GM23338 (cell line): ENCODE measurements around the gene GJC2. TPM values are rescaled to one million over a fixed set of nuclear protein-coding genes. Genes with fewer than 3 reads are reported as not detected.
A peak's percentile ranks its signal among the peaks of the same experiment; 100 is the strongest.

Source experiments
- ATAC-seq: fragments of 200-7000 bp; cut with Tn5 transposase; 3 replicates; pipeline ENCODE4 v1.9.1; 2020
- DNase-seq: peaks from one replicate; pipeline ENCODE4 v3.0.0-alpha.2; 2015; ENCODE audit warnings: low spot score
- H2AFZ ChIP-seq: fragments of 200-600 bp; sonication (generic); 2 replicates; pipeline ENCODE4 v1.8.0; 2016; ENCODE audit warnings: antibody characterized with exemption, mild to moderate bottlenecking, moderate library complexity
- H3F3A ChIP-seq: fragments of 200-600 bp; sonication (generic); replicated peaks from 2 replicates; pipeline ENCODE4 v1.8.0; 2017; ENCODE audit warnings: antibody characterized with exemption, mixed run types, low read depth
- H3K27ac ChIP-seq: fragments of 200-600 bp; sonication (generic); 2 replicates; pipeline ENCODE4 v1.6.1; 2016; ENCODE audit warnings: low read depth
- H3K27me3 ChIP-seq: fragments of 200-600 bp; sonication (generic); 2 replicates; pipeline ENCODE4 v1.8.0; 2016; ENCODE audit warnings: mild to moderate bottlenecking, mixed run types, moderate library complexity; ENCODE audit not compliant: insufficient read depth
- H3K36me3 ChIP-seq: fragments of 200-600 bp; sonication (generic); 2 replicates; pipeline ENCODE4 v1.8.0; 2016; ENCODE audit warnings: mild to moderate bottlenecking; ENCODE audit not compliant: insufficient read depth
- H3K4me1 ChIP-seq: fragments of 200-600 bp; sonication (generic); 2 replicates; pipeline ENCODE4 v1.8.0; 2016; ENCODE audit warnings: mild to moderate bottlenecking, moderate library complexity; ENCODE audit not compliant: insufficient read depth
- H3K4me2 ChIP-seq: fragments of 200-600 bp; sonication (generic); 2 replicates; pipeline ENCODE4 v1.7.1; 2017; ENCODE audit warnings: mixed run types
- H3K4me3 ChIP-seq: fragments of 200-600 bp; sonication (generic); 2 replicates; pipeline ENCODE4 v1.6.1; 2016; ENCODE audit warnings: mixed run types
- H3K79me2 ChIP-seq: fragments of 200-600 bp; sonication (generic); replicated peaks from 2 replicates; pipeline ENCODE4 v1.8.0; 2017; ENCODE audit warnings: mild to moderate bottlenecking; ENCODE audit not compliant: insufficient read depth
- H3K9me2 ChIP-seq: fragments of 200-600 bp; sonication (generic); 2 replicates; pipeline ENCODE4 v1.8.0; 2017; ENCODE audit not compliant: insufficient read depth
- H4K20me1 ChIP-seq: fragments of 200-600 bp; sonication (generic); replicated peaks from 2 replicates; pipeline ENCODE4 v1.8.0; 2017; ENCODE audit warnings: mild to moderate bottlenecking; ENCODE audit not compliant: insufficient read depth
- H3K27ac Mint-ChIP-seq: 2 replicates; pipeline ENCODE4 v1.8.0; 2020; ENCODE audit warnings: inconsistent platforms, mild to moderate bottlenecking, moderate library complexity, mixed read lengths
- H3K27me3 Mint-ChIP-seq: 3 replicates; pipeline ENCODE4 v1.8.0; 2022; ENCODE audit warnings: low read depth, mild to moderate bottlenecking, moderate library complexity, mixed read lengths, inconsistent platforms; ENCODE audit not compliant: insufficient read depth, poor library complexity
- H3K36me3 Mint-ChIP-seq: 3 replicates; pipeline ENCODE4 v1.8.0; 2021; ENCODE audit warnings: low read depth, mild to moderate bottlenecking, inconsistent platforms, moderate library complexity, mixed read lengths
- H3K4me1 Mint-ChIP-seq: 3 replicates; pipeline ENCODE4 v1.8.0; 2020; ENCODE audit warnings: mild to moderate bottlenecking, inconsistent platforms, mixed read lengths
- H3K4me3 Mint-ChIP-seq: 3 replicates; pipeline ENCODE4 v1.8.0; 2021; ENCODE audit warnings: moderate library complexity, mild to moderate bottlenecking, inconsistent platforms, mixed read lengths
- H3K9me3 Mint-ChIP-seq: 3 replicates; pipeline ENCODE4 v1.8.0; 2020; ENCODE audit warnings: moderate library complexity, mild to moderate bottlenecking, inconsistent platforms, mixed read lengths
- CREB1 ChIP-seq: fragments of 250-450 bp; sonication (Bioruptor Pico); IDR thresholded peaks from 2 replicates; pipeline ENCODE4 v1.5.0; 2020; ENCODE audit warnings: low read depth, mild to moderate bottlenecking, moderate library complexity
- CTCF ChIP-seq, 2 experiments: fragments of 200-600 bp in 1 of 2; sonication (generic) in 1 of 2; conservative IDR thresholded peaks; 2 replicates each; pipeline versions ENCODE4 v1.5.1 to v1.6.1; 2016 to 2017; ENCODE audit warnings: antibody characterized with exemption in 2 of 2, low read depth in 2 of 2, mild to moderate bottlenecking in 2 of 2, moderate library complexity in 1 of 2
- JUNB ChIP-seq: IDR thresholded peaks from one replicate; pipeline ENCODE4 v1.6.1; 2016; ENCODE audit warnings: antibody characterized with exemption; ENCODE audit not compliant: unreplicated experiment
- NANOG ChIP-seq: IDR thresholded peaks from 2 replicates; pipeline ENCODE4 v1.6.1; 2016; ENCODE audit warnings: antibody characterized with exemption, borderline replicate concordance
- POLR2AphosphoS5 ChIP-seq: IDR thresholded peaks from 2 replicates; pipeline ENCODE4 v1.6.1; 2016; ENCODE audit warnings: antibody characterized with exemption, low read depth
- REST ChIP-seq: IDR thresholded peaks from one replicate; pipeline ENCODE4 v1.6.1; 2018; ENCODE audit warnings: antibody characterized with exemption; ENCODE audit not compliant: unreplicated experiment
- polyA plus RNA-seq: library from polyadenylated mRNA; unstranded; fragments of >200 nt; fragmentation: Nextera tagmentation; extraction: Ambion mirVana; gene quantifications from 2 replicates; pipeline ENCODE4 v1.2.1, GENCODE V29; 2016
- total RNA-seq: library from RNA; depleted of rRNA; stranded (reverse); fragments of >200 nt; shearing (Covaris generic); gene quantifications from 2 replicates; pipeline ENCODE4 v1.2.3, GENCODE V29; 2014

The GJC2 gene
- total and polyA plus RNA-seq, 2 experiments from 2014 or later: 0.15 to 1.2 TPM

- Histone ChIP-seq H3K27ac (0 out of 2 replicates have a peak within 1 kb of the TSS, but pooled peaks have one; percentile 30), H3K4me2 (peak within 1 kb of the TSS; percentile 98), H3K36me3 (no peaks in the 10 kb centered on the region), H3K4me3 (peak within 1 kb of the TSS; percentile 92), H2AFZ (peak within 1 kb of the TSS; percentile 79), H4K20me1 (no peaks in the 10 kb centered on the region), H3K9me2 (no peaks in the 10 kb centered on the region), H3K79me2 (peaks cover 34% of the 10 kb centered on the region), H3F3A (no peaks in the 10 kb centered on the region), H3K4me1 (peaks cover 5% of the 10 kb centered on the region; the same call in 1 of the 2 replicates), H3K27me3 (peaks cover 29% of the 10 kb centered on the region)
- Mint-ChIP-seq H3K4me3 (peak within 1 kb of the TSS; percentile 86), H3K27me3 (peaks cover 12% of the 10 kb centered on the region), H3K36me3 (no peaks in the 10 kb centered on the region; the same call in 2 of the 3 replicates), H3K9me3 (no peaks in the 10 kb centered on the region; the same call in 2 of the 3 replicates), H3K4me1 (peaks cover 2% of the 10 kb centered on the region; the same call in 1 of the 3 replicates), H3K27ac (peak within 1 kb of the TSS; percentile 94)
- DNase-seq (peak; percentile 100), ATAC-seq (peak; percentile 88)
- TF ChIP-seq POLR2AphosphoS5 (peak; percentile 63), CREB1 (CRISPR knock-in tag) (peak; percentile 96), JUNB (no peak)
Measured at GRCh38 chr1:228139931-228140723, 9.6 kb upstream of the GJC2 start, which contains the start of gene GUK1. Gene GUK1 (plus strand): TSS chr1:228140279. CDS start chr1:228140303, 24 bp downstream.

- Histone ChIP-seq H4K20me1 (no peaks in the 10 kb centered on the region), H3F3A (no peaks in the 10 kb centered on the region), H3K27ac (no peak overlapping the region), H3K4me2 (peak overlapping the region; percentile 98), H3K27me3 (peaks cover 23% of the 10 kb centered on the region), H2AFZ (0 out of 2 replicates have a peak overlapping the region, but pooled peaks have one; percentile 78), H3K36me3 (no peaks in the 10 kb centered on the region), H3K9me2 (no peaks in the 10 kb centered on the region), H3K79me2 (peaks cover 34% of the 10 kb centered on the region), H3K4me3 (peak overlapping the region; percentile 92), H3K4me1 (peaks cover 5% of the 10 kb centered on the region; the same call in 1 of the 2 replicates)
- H3K27me3 Mint-ChIP-seq: peaks cover 10% of the 10 kb centered on the region
- no peak for ATAC-seq
- no peaks in the 10 kb centered on the region; the same call in 1 of the 3 replicates for H3K36me3 Mint-ChIP-seq
- peak overlapping the region; percentile 67; the same call in 1 of the 2 replicates for H3K27ac Mint-ChIP-seq
- no peak for DNase-seq
- H3K9me3 Mint-ChIP-seq: no peaks in the 10 kb centered on the region; the same call in 2 of the 3 replicates
- no peak for TF ChIP-seq REST
- TF ChIP-seq JUNB: no peak
- TF ChIP-seq CTCF (conservative IDR thresholded peaks at IDR 0.05; ENCODE audit: low read depth in 2 of 2): no peak
- TF ChIP-seq POLR2AphosphoS5: no peak
- TF ChIP-seq NANOG: no peak
- peaks cover 2% of the 10 kb centered on the region; the same call in 1 of the 3 replicates for H3K4me1 Mint-ChIP-seq
- H3K4me3 Mint-ChIP-seq: peak overlapping the region; percentile 86
Measured at GRCh38 chr1:228140724-228141225, 9.0 kb upstream of the GJC2 start.
